ENCODE measurements around the gene RTP3.
"Not testable (repeated sequence)": the region's sequence is repeated elsewhere in the genome, so short reads cannot be mapped to it uniquely, and the experiment has no call there.

RTP3 gene

GRCh38 chr3:46492890-46493547 lies 4.8 kb upstream of the RTP3 start:
- no peak for DNase-seq

GRCh38 chr3:46494491-46494890 lies 3.3 kb upstream of the RTP3 start:
- DNase-seq, result not testable (repeated sequence)

GRCh38 chr3:46495901-46496456 lies 1.8 kb upstream of the RTP3 start:
- DNase-seq, result no peak

GRCh38 chr3:46496746-46497555 lies 825 bp upstream of the RTP3 start:
- no peak for DNase-seq

- no peak for DNase-seq
Observed at GRCh38 chr3:46498916-46499519, 1.2 kb downstream of the RTP3 start.

- DNase-seq, result no peak
Observed at GRCh38 chr3:46500656-46501635, 3.2 kb downstream of the RTP3 start.

GRCh38 chr3:46501702-46502101 lies 3.9 kb downstream of the RTP3 start:
- no peak for DNase-seq

GRCh38 chr3:46503200-46503874 lies 5.6 kb downstream of the RTP3 start:
- DNase-seq, result no peak

GRCh38 chr3:46504789-46505188 lies 7.0 kb downstream of the RTP3 start:
- no peak for DNase-seq

GRCh38 chr3:46505953-46506352 lies 8.2 kb downstream of the RTP3 start:
- no peak for DNase-seq

GRCh38 chr3:46506526-46506925 lies 8.8 kb downstream of the RTP3 start:
- no peak for DNase-seq

- no peak for DNase-seq
Observed at GRCh38 chr3:46508850-46509591, 11.2 kb downstream of the RTP3 start.

GRCh38 chr3:46509661-46510187 lies 11.9 kb downstream of the RTP3 start:
- DNase-seq, result no peak

- DNase-seq, result no peak
Observed at GRCh38 chr3:46512191-46512749, 14.5 kb downstream of the RTP3 start.

- DNase-seq, result no peak
Observed at GRCh38 chr3:46516521-46516920, 18.7 kb downstream of the RTP3 start.

GRCh38 chr3:46517016-46517783 lies 19.4 kb downstream of the RTP3 start:
- DNase-seq, result no peak

- no peak for DNase-seq
Observed at GRCh38 chr3:46517784-46518181, 20.0 kb downstream of the RTP3 start.

GRCh38 chr3:46519952-46520351 lies 22.2 kb downstream of the RTP3 start:
- no peak for DNase-seq

- no peak for DNase-seq
Observed at GRCh38 chr3:46520531-46520930, 22.8 kb downstream of the RTP3 start.

GRCh38 chr3:46521096-46521495 lies 23.3 kb downstream of the RTP3 start:
- DNase-seq, result no peak

Data from NCI-H1048 (cell line).